Fibroblast of mammary gland (primary cell): Measurements from ENCODE around the gene AK2.

ENCODE experiments used
- DNase-seq: peaks from one replicate; pipeline ENCODE4 v3.0.0-alpha.2; 2010; ENCODE audit warnings: low read depth
- H3K4me3 ChIP-seq: 2 replicates; pipeline ENCODE4 v1.5.1; 2011; ENCODE audit warnings: low read depth, mild to moderate bottlenecking, low read length, moderate library complexity; ENCODE audit not compliant: control insufficient read depth
- CTCF ChIP-seq: conservative IDR thresholded peaks from 2 replicates; pipeline ENCODE4 v1.5.1; 2011; ENCODE audit warnings: low read depth, low read length, inconsistent platforms; ENCODE audit not compliant: control insufficient read depth, insufficient read depth

The AK2 gene

DNA sequence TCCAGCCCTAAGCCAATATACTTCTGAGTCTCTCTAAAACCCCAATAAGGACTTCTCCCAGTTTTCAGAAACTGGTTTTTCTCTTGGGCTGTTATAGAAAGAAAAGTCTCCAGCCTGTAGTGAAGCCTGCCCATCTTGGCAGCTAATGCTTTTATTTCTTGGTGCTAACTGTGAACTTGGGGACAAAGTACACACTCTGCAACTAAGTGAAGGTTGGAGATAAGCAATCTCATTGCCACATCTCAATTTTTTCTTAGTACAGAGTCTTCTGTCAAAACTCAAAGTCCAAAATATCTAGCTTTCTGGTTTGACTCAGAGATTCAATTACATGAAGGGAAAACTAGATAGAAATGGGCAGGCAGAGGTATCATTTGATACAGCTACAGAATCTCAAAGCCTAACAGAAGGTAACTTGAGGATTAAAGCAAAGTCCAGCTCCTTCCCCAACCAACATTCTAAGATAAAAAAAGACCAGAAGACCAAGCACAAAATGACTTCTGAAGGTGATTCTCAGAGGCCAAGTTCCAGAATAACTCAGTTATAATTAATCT is 14.0 kb downstream of the AK2 start:
- no peak for TF ChIP-seq CTCF
- DNase-seq = no peak
- no peak overlapping the region for H3K4me3 ChIP-seq

DNA sequence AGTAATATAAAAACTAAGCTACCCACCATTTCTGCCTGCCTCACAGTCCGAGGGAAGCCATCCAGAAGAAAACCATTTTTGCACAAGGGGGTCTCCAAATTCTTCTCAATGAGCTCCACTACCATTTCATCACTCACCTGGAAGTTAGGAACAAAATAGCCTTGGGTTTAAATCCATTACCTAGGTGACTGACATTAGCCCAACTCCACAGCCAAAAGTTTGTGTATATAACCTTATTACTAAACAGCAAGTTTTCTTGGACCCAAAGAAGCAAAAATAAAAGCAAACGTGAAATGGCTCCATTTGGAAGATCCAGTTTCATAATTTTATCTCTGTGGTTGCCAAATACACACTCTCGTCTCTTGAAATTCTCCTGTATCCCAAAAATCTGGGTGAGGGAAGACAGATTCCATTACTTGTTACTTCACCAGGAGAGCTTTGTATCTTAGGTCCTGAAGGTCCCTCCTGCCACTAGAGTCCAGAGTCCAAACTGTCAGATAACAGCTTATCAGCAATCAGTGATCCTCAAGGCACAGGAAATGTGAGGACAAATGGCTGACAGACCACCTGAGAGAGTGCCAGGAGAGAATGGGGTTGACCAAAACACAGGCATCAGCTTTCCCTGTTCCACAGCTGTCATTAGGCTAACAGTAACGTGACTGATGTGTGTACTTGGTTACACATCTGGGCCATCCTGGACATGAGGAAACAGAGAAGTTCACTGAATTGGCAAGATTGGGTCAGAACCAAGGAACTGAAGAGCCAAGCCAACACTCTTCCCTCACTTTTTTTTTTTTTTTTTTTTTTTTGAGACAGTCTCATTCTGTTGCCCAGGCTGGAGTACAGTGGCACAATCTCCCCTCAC is 14.9 kb downstream of the AK2 start:
- no peak for DNase-seq
- no peak overlapping the region for H3K4me3 ChIP-seq
- TF ChIP-seq CTCF = no peak

DNA sequence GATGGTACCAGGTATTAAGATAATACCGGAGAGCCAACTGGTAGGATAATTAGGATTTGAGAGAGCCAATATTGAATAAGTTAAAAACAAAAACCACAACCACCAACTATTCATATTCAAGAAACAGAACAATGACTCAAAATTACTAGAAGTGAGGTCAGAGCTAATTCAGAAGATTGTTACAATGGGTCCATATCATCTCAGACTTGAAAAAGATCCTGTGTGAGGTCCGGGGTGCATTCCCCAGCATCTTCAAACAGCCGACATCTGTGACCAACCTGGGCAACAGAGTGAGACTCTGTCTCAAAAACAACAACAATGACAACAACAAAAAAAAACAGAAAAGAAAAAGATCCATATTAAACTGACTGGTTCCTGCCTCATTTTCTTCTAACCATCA is 18.6 kb downstream of the AK2 start:
- H3K4me3 ChIP-seq = no peak overlapping the region
- no peak for DNase-seq
- no peak for TF ChIP-seq CTCF

GRCh38 chr1:33017175-33017574 is 19.5 kb downstream of the AK2 start:
- TF ChIP-seq CTCF = no peak
- H3K4me3 ChIP-seq = no peak overlapping the region
- DNase-seq = no peak

GRCh38 chr1:33015216-33015615 is 21.5 kb downstream of the AK2 start:
- no peak overlapping the region for H3K4me3 ChIP-seq
- no peak for DNase-seq
- TF ChIP-seq CTCF = no peak

- TF ChIP-seq CTCF = no peak
- no peak for DNase-seq
- H3K4me3 ChIP-seq = no peak overlapping the region
These were observed 22.1 kb downstream of the AK2 start for GRCh38 chr1:33014464-33015163.
